Caco-2 (cell line): ENCODE data around the gene SYNPO. TPM values are rescaled to one million over a fixed set of nuclear protein-coding genes. Genes with fewer than 3 reads are reported as not detected.

ENCODE experiments used
- total RNA-seq: library from RNA; stranded (reverse); gene quantifications from 2 replicates; pipeline ENCODE4 v1.2.3, GENCODE V29; 2022

Gene SYNPO
- total RNA-seq, 1 experiment from 2014 or later, result 25.1 TPM

Other genes with a start within 250 kb of the SYNPO start
- 49.6 and 59.3 TPM in 2 replicates for gene CD74, start 227.8 kb upstream of the SYNPO start, total RNA-seq
- 2,300 and 2,382 TPM in 2 replicates for gene RPS14, start 190.9 kb upstream of the SYNPO start, total RNA-seq
- 106 and 110 TPM in 2 replicates for gene NDST1, start 132.5 kb upstream of the SYNPO start, total RNA-seq
- gene MYOZ3, start 20.6 kb downstream of the SYNPO start, total RNA-seq, result not detected in 2 replicates
- 55.3 TPM in 2 replicates for gene RBM22, start 60.4 kb downstream of the SYNPO start, total RNA-seq
- 55.8 and 62.2 TPM in 2 replicates for gene DCTN4, start 118.4 kb downstream of the SYNPO start, total RNA-seq
- 19.2 and 19.4 TPM in 2 replicates for gene SMIM3, start 138.1 kb downstream of the SYNPO start, total RNA-seq
- gene IRGM, start 205.9 kb downstream of the SYNPO start, total RNA-seq, result 0.19 and 0.29 TPM in 2 replicates